IMR-90 (cell line): Measurements from ENCODE around the gene NUP153. TPM values are rescaled to one million over a fixed set of nuclear protein-coding genes. Genes with fewer than 3 reads are reported as not detected.
A peak's percentile ranks its signal among the peaks of the same experiment; 100 is the strongest.

Source experiments
- ATAC-seq: fragments of 200-7000 bp; cut with Tn5 transposase; 2 replicates; pipeline ENCODE4 v1.9.1; 2020; ENCODE audit warnings: low read depth, mild to moderate bottlenecking, moderate library complexity
- BruUV-seq: library from RNA; stranded (reverse); fragments of 400-500 nt; replicated peaks from 2 replicates; lab custom pipeline; 2021; lab: Mats Ljungman, UMichigan
- CTCF ChIA-PET: fragments of 300-600 bp; formaldehyde crosslinking; extraction: SDS; loops from one replicate; lab custom pipeline; 2021; ENCODE audit warnings: antibody characterized with exemption; lab: Yijun Ruan, JAX
- POLR2A ChIA-PET: fragments of 300-600 bp; sonication (Branson Sonifier 250); formaldehyde crosslinking; loops from one replicate; lab custom pipeline; 2022; ENCODE audit warnings: antibody characterized with exemption; ENCODE audit not compliant: unreplicated experiment; lab: Charles Lee
- DNase-seq: peaks from one replicate; pipeline ENCODE4 v3.0.0; 2013
- H2AFZ ChIP-seq: replicated peaks from 2 replicates; pipeline ENCODE3; 2013; ENCODE audit warnings: low read length, mild to moderate bottlenecking; ENCODE audit not compliant: poor library complexity
- H2AK5ac ChIP-seq: 2 replicates; pipeline ENCODE4 v1.6.1; 2013; ENCODE audit warnings: low read depth, low read length, inconsistent platforms
- H2AK9ac ChIP-seq: replicated peaks from 2 replicates; pipeline ENCODE3; 2013; ENCODE audit warnings: mild to moderate bottlenecking, low read depth, low read length, moderate library complexity; ENCODE audit not compliant: poor library complexity
- H2BK120ac ChIP-seq: 2 replicates; pipeline ENCODE4 v1.6.1; 2013; ENCODE audit warnings: low read depth, low read length, inconsistent platforms
- H2BK15ac ChIP-seq: 3 replicates; pipeline ENCODE4 v1.6.1; 2013; ENCODE audit warnings: low read depth, low read length, inconsistent platforms
- H2BK20ac ChIP-seq: 2 replicates; pipeline ENCODE4 v1.6.1; 2013; ENCODE audit warnings: low read depth, mild to moderate bottlenecking, inconsistent platforms, low read length, moderate library complexity
- H2BK5ac ChIP-seq: 2 replicates; pipeline ENCODE4 v1.6.1; 2013; ENCODE audit warnings: mild to moderate bottlenecking, low read depth, low read length, inconsistent platforms; ENCODE audit not compliant: poor library complexity, severe bottlenecking
- H3K14ac ChIP-seq: replicated peaks from 2 replicates; pipeline ENCODE4 v1.6.1; 2013; ENCODE audit warnings: low read depth, low read length, inconsistent platforms
- H3K18ac ChIP-seq: 2 replicates; pipeline ENCODE4 v1.6.1; 2013; ENCODE audit warnings: low read depth, low read length, control low read depth
- H3K23ac ChIP-seq: 2 replicates; pipeline ENCODE4 v1.6.1; 2013; ENCODE audit warnings: low read depth, low read length, inconsistent platforms
- H3K27ac ChIP-seq: 2 replicates; pipeline ENCODE4 v1.5.1; 2013; ENCODE audit warnings: mild to moderate bottlenecking, control low read depth, low read length; ENCODE audit not compliant: insufficient read depth
- H3K27me3 ChIP-seq: 2 replicates; pipeline ENCODE4 v1.6.1; 2013; ENCODE audit warnings: low read length; ENCODE audit not compliant: control insufficient read depth, insufficient read depth
- H3K36me3 ChIP-seq: 2 replicates; pipeline ENCODE4 v1.6.1; 2013; ENCODE audit warnings: low read length, mixed read lengths; ENCODE audit not compliant: control insufficient read depth, insufficient read depth
- H3K4ac ChIP-seq: 2 replicates; pipeline ENCODE4 v1.6.1; 2013; ENCODE audit warnings: low read depth, low read length, inconsistent platforms
- H3K4me1 ChIP-seq: 2 replicates; pipeline ENCODE4 v1.6.1; 2013; ENCODE audit warnings: low read length, mixed read lengths; ENCODE audit not compliant: control insufficient read depth, insufficient read depth
- H3K4me2 ChIP-seq: 2 replicates; pipeline ENCODE4 v1.6.1; 2013; ENCODE audit warnings: low read depth, mild to moderate bottlenecking, control low read depth, low read length, moderate library complexity
- H3K4me3 ChIP-seq: 2 replicates; pipeline ENCODE4 v1.5.1; 2013; ENCODE audit warnings: low read depth, mild to moderate bottlenecking, control low read depth, low read length, moderate library complexity; ENCODE audit not compliant: insufficient read depth
- H3K56ac ChIP-seq: 2 replicates; pipeline ENCODE4 v1.6.1; 2013; ENCODE audit warnings: low read length, inconsistent platforms; ENCODE audit not compliant: insufficient read depth; ENCODE audit errors: extremely low read depth
- H3K79me1 ChIP-seq, 2 experiments: 2 replicates each; pipeline ENCODE4 v1.6.1; 2013; ENCODE audit warnings: low read length in 2 of 2, inconsistent platforms in 1 of 2, low read depth in 1 of 2
- H3K9ac ChIP-seq: 2 replicates; pipeline ENCODE4 v1.6.1; 2013; ENCODE audit warnings: low read depth, low read length, control low read depth
- H3K9me1 ChIP-seq: 2 replicates; pipeline ENCODE4 v1.6.1; 2013; ENCODE audit warnings: low read length, inconsistent platforms; ENCODE audit not compliant: insufficient read depth
- H3K9me3 ChIP-seq: 2 replicates; pipeline ENCODE4 v1.6.1; 2013; ENCODE audit warnings: low read length; ENCODE audit not compliant: control insufficient read depth, insufficient read depth
- H4K20me1 ChIP-seq: 2 replicates; pipeline ENCODE4 v1.6.1; 2013; ENCODE audit warnings: low read length, inconsistent platforms; ENCODE audit not compliant: insufficient read depth
- H4K5ac ChIP-seq: 2 replicates; pipeline ENCODE4 v1.6.1; 2013; ENCODE audit warnings: mild to moderate bottlenecking, low read depth, low read length, control low read depth
- H4K8ac ChIP-seq, 2 experiments: 2 replicates each; pipeline ENCODE4 v1.6.1; 2013; ENCODE audit warnings: low read depth in 2 of 2, low read length in 2 of 2, control low read depth in 1 of 2, inconsistent platforms in 1 of 2
- H4K91ac ChIP-seq: 2 replicates; pipeline ENCODE4 v1.6.1; 2013; ENCODE audit warnings: low read depth, low read length, inconsistent platforms; ENCODE audit not compliant: insufficient read depth
- SMC3 ChIP-seq: fragments of 150-350 bp; IDR thresholded peaks from 2 replicates; pipeline ENCODE4 v1.6.1; 2016; ENCODE audit warnings: low read depth, mild to moderate bottlenecking, antibody characterized with exemption, low read length, moderate library complexity
- WGBS, 2 experiments: methylation state at CpG; one replicate each; pipeline versions ENCODE4 v1.1.5 to v1.1.7; 2013; ENCODE audit warnings: missing lambda C conversion rate in 2 of 2; ENCODE audit not compliant: insufficient read length in 1 of 2; ENCODE audit errors: extremely low coverage in 2 of 2; 5-methylcytosine and 5-hydroxymethylcytosine counted together
- dilution Hi-C: fragments of 300-500 bp; cut with HindIII; formaldehyde crosslinking; loops from one replicate; pipeline ENCODE4 v1.14.3; 2018; ENCODE audit warnings: low sequenced_read_pairs; ENCODE audit not compliant: unreplicated experiment
- in situ Hi-C: fragments of 300-500 bp; cut with MboI; formaldehyde crosslinking; loops from 3 replicates; pipeline ENCODE4 v1.14.3; 2019; ENCODE audit warnings: low sequenced_read_pairs, inconsistent platforms, mixed read lengths
- intact Hi-C: fragments of 100-400 bp; cut with micrococcal nuclease; formaldehyde crosslinking; loops from 2 replicates; pipeline ENCODE4 v1.10.0; 2022
- polyA plus RNA-seq, 3 experiments: library from polyadenylated mRNA; depleted of rRNA; stranded (reverse); fragments of >200 nt; gene quantifications; 2 replicates each; pipeline ENCODE4 v1.2.3, GENCODE V29; 2012; ENCODE audit warnings: low replicate concordance in 1 of 3
- total RNA-seq: library from RNA; depleted of rRNA; stranded (reverse); fragments of >200 nt; gene quantifications from 2 replicates; pipeline ENCODE4 v1.2.3, GENCODE V29; 2012

NUP153 gene
- total and polyA plus RNA-seq, 2 of the 4 experiments (the other 2 are of a cell fraction), result 17.2 to 39.4 TPM

DNA sequence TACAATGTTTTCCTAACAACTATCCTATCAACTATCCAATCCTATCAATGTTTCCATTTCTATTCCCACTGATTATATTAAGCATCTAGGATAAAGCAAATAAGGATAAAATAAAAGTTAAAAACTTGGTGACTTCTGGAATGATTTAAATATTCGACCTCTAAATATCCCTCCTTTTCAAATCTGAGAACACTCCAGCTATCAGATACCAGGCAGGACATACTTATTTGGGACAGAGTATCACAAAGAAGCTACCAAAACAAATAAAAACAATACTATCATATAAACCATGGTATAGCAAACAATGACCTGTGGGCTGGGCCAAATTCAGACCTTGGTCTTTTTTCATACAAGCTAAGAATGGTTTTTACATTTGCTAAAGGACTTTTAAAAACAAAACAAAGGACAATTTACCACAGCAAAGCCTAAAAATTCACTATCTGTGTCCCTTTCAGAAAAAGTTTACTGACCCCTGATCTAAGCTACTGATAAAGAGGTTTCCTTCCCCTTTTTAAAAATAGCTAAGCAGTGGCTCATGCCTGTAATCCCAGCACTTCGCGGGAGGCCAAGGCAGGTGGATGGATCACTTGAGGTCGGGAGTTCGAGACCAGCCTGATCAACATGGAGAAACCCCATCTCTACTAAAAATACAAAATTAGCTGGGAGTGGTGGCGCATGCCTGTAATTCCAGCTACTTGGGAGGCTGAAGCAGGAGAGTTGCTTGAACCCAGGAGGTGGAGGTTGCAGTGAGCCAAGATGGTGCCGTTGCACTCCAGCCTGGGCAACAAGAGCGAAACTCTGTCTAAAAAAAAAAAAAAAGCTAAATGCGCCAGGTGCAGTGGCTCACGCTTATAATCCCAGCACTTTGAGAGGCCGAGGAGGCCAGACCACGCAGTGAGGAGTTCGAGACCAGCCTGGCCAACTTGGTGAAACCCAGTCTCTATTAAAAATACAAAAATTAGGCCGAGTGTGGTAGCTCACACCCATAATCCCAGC lies 6.0 kb downstream of the NUP153 start:
- dilution Hi-C loops, result no loop called here
- Histone ChIP-seq H3K79me1 (peaks cover 0 to 10% of the 10 kb centered on the region in 2 experiments; a peak in 2 of 4 replicates), H3K9me1 (no peaks in the 10 kb centered on the region), H3K4me1 (peaks cover 2% of the 10 kb centered on the region; the same call in 1 of the 2 replicates), H3K9me3 (no peaks in the 10 kb centered on the region), H4K8ac (no peak overlapping the region), H2AFZ (no peak overlapping the region), H3K27ac (no peak overlapping the region), H3K14ac (no peak overlapping the region), H4K5ac (no peak overlapping the region), H2BK5ac (no peak overlapping the region), H2BK20ac (no peak overlapping the region), H3K9ac (no peak overlapping the region), H3K18ac (no peak overlapping the region), H4K20me1 (peaks cover 44% of the 10 kb centered on the region), H2AK9ac (no peak overlapping the region), H3K23ac (no peak overlapping the region), H4K91ac (no peak overlapping the region), H2BK120ac (no peak overlapping the region), H2AK5ac (peak overlapping the region; percentile 44; the same call in 1 of the 2 replicates), H3K56ac (no peak overlapping the region), H3K4me2 (no peak overlapping the region), H2BK15ac (no peak overlapping the region), H3K4me3 (no peak overlapping the region), H3K27me3 (no peaks in the 10 kb centered on the region), H3K36me3 (0 out of 2 replicates have a peak, but pooled peaks cover 2% of the 10 kb centered on the region), H3K4ac (no peak overlapping the region)
- in situ Hi-C loops, result no loop called here
- no peak for TF ChIP-seq SMC3
- ATAC-seq (no peak), DNase-seq (no peak)
- 100% methylated on average over 2 of the region's 14 CpGs; no CpG with 5 or more reads in 1 of the 2 experiments for WGBS, 2 experiments
- intact Hi-C loops, result no loop called here
- ChIA-PET POLR2A (no interaction called here), CTCF (interaction anchor here (0.6 kb wide), 1 partner anchor 94 kb away, joined by 3 read pairs; no protein-coding TSS in a partner anchor)
- BruUV-seq, result no TSS peak
